Subcutaneous abdominal adipose tissue (tissue), 5 donors: ENCODE results near the gene KLHL21.

Experiments used
- H3K27ac ChIP-seq: one replicate; pipeline ENCODE4 v1.7.0; 2013; ENCODE audit warnings: low read depth, mild to moderate bottlenecking, inconsistent platforms, low read length, moderate library complexity
- H3K27me3 ChIP-seq, 5 donors: one replicate each; pipeline ENCODE4 v1.7.0; 2013; ENCODE audit warnings: low read length in 5 of 5, inconsistent platforms in 1 of 5; ENCODE audit not compliant: control insufficient read depth in 5 of 5, insufficient read depth in 4 of 5
- H3K36me3 ChIP-seq, 5 donors: one replicate each; pipeline ENCODE4 v1.7.0; 2013; ENCODE audit warnings: low read length in 5 of 5; ENCODE audit not compliant: control insufficient read depth in 5 of 5, insufficient read depth in 5 of 5
- H3K4me1 ChIP-seq, 5 donors: one replicate each; pipeline ENCODE4 v1.7.0; 2013; ENCODE audit warnings: low read length in 5 of 5, mild to moderate bottlenecking in 3 of 5, moderate library complexity in 1 of 5; ENCODE audit not compliant: control insufficient read depth in 5 of 5, insufficient read depth in 5 of 5
- H3K4me3 ChIP-seq, 5 donors: one replicate each; pipeline ENCODE4 v1.7.0; 2013; ENCODE audit warnings: low read length in 5 of 5, low read depth in 1 of 5
- H3K9ac ChIP-seq, 5 donors: one replicate each; pipeline ENCODE4 v1.7.0; 2013; ENCODE audit warnings: low read length in 5 of 5, mild to moderate bottlenecking in 4 of 5, moderate library complexity in 3 of 5
- H3K9me3 ChIP-seq, 5 donors: one replicate each; pipeline ENCODE4 v1.7.0; 2013; ENCODE audit warnings: low read length in 5 of 5; ENCODE audit not compliant: control insufficient read depth in 5 of 5
- donor health status: healthy.
- donor health status: healthy.
- donor health status: healthy.
- donor health status: healthy.
- donor health status: healthy.

KLHL21 gene

DNA sequence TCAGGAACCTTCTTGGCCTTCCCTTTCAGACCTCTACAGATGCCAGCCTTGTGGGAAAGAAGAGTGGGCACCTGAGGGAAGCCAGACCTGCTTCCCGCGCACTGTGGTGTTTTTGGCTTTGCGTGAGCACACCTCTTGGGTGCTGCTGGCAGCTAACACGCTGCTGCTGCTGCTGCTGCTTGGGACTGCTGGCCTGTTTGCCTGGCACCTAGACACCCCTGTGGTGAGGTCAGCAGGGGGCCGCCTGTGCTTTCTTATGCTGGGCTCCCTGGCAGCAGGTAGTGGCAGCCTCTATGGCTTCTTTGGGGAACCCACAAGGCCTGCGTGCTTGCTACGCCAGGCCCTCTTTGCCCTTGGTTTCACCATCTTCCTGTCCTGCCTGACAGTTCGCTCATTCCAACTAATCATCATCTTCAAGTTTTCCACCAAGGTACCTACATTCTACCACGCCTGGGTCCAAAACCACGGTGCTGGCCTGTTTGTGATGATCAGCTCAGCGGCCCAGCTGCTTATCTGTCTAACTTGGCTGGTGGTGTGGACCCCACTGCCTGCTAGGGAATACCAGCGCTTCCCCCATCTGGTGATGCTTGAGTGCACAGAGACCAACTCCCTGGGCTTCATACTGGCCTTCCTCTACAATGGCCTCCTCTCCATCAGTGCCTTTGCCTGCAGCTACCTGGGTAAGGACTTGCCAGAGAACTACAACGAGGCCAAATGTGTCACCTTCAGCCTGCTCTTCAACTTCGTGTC is 23.9 kb downstream of the KLHL21 start:
- peaks cover 0 to 5% (median 0%) of the 10 kb centered on the region in 5 donors for H3K27me3 ChIP-seq
- H3K36me3 ChIP-seq: no peaks in the 10 kb centered on the region
- peak overlapping the region in 2 of 5 donors; percentile 84 to 92 for H3K9ac ChIP-seq
- H3K9me3 ChIP-seq: no peaks in the 10 kb centered on the region
- H3K4me3 ChIP-seq: peak overlapping the region in 4 of 5 donors; percentile 35 to 88 (median 82)
- H3K4me1 ChIP-seq: peaks cover 8 to 35% (median 30%) of the 10 kb centered on the region in 5 donors
- peak overlapping the region; percentile 84 for H3K27ac ChIP-seq

DNA sequence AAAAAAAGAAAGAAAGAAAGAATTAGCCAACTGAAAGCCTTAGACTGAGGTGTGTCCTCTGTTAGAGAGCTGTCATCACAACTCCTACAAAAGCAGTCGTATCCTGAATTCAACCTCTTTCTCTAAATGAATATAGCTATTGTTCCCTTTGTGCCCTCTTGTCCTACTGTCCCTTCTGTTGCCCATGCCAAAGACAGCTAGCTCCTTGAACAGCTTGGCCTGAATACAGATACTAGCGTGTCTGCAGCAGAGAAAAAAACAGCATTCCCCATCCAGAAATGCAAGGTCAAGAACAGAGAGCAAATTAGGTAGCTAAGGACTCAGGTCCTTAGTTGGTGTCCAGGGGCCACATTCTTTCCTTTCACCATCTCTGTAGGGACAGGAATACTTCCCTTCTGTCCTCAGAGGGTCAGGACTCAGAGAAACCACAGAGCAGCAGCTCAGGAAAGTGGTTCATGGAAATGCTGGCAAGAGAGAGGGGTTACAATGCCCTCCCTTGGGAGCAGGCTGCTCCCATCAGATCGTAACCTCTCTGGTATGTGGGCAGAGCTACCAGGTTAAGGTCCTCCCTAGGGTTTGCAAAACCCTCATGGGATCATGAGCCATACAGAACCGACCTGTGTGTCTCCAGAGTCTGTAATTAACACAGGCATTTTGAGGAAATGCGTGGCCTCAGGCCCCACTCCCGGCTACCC is 24.7 kb downstream of the KLHL21 start:
- Histone ChIP-seq H3K27me3 (peaks cover 0 to 5% (median 0%) of the 10 kb centered on the region in 5 donors), H3K4me3 (no peak overlapping the region), H3K36me3 (no peaks in the 10 kb centered on the region), H3K9ac (no peak overlapping the region), H3K27ac (no peak overlapping the region), H3K4me1 (peaks cover 8 to 35% (median 30%) of the 10 kb centered on the region in 5 donors), H3K9me3 (no peaks in the 10 kb centered on the region)

DNA sequence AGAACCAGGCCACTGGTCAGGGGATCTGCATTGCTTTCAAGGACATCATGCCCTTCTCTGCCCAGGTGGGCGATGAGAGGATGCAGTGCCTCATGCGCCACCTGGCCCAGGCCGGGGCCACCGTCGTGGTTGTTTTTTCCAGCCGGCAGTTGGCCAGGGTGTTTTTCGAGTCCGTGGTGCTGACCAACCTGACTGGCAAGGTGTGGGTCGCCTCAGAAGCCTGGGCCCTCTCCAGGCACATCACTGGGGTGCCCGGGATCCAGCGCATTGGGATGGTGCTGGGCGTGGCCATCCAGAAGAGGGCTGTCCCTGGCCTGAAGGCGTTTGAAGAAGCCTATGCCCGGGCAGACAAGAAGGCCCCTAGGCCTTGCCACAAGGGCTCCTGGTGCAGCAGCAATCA is 27.9 kb downstream of the KLHL21 start:
- Histone ChIP-seq H3K4me1 (peaks cover 0 to 8% (median 7%) of the 10 kb centered on the region in 5 donors), H3K9me3 (peaks cover 0 to 7% (median 6%) of the 10 kb centered on the region in 5 donors), H3K36me3 (no peaks in the 10 kb centered on the region), H3K4me3 (no peak overlapping the region), H3K27me3 (peaks cover 0 to 5% (median 0%) of the 10 kb centered on the region in 5 donors), H3K27ac (no peak overlapping the region), H3K9ac (no peak overlapping the region)

DNA sequence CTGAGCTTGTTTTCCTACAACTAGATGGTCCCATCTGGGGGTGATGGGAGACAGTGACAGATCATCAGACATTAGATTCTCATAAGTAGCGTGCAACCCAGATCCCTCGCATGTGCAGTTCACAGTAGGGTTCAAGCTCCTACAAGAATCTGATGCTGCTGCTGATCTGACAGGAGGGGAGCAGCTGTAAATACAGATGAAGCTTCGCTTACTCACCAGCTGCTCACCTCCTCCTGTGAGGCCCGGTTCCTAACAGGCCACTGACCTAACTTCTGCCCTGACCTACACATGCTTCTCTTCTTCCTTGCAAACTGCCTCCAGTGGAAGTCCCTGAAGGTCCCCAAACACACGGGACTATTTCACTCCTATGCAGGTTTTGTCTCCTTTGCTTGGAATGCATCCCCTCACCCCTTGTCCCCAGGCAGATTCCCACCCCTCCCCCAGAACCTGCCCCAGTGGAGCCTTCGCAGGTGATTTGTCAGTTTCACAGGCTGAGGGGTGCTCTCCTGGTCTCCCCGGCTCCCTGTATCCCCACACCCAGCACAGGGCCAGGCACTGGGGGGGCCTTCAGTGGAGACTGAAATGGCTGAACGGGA is 28.5 kb downstream of the KLHL21 start:
- no peak overlapping the region for H3K9ac ChIP-seq
- H3K36me3 ChIP-seq: no peaks in the 10 kb centered on the region
- H3K4me3 ChIP-seq: no peak overlapping the region
- H3K4me1 ChIP-seq: peaks cover 0 to 3% (median 1%) of the 10 kb centered on the region in 5 donors
- peaks cover 0 to 7% (median 6%) of the 10 kb centered on the region in 5 donors for H3K9me3 ChIP-seq
- no peak overlapping the region for H3K27ac ChIP-seq
- H3K27me3 ChIP-seq: peaks cover 0 to 5% (median 0%) of the 10 kb centered on the region in 5 donors

DNA sequence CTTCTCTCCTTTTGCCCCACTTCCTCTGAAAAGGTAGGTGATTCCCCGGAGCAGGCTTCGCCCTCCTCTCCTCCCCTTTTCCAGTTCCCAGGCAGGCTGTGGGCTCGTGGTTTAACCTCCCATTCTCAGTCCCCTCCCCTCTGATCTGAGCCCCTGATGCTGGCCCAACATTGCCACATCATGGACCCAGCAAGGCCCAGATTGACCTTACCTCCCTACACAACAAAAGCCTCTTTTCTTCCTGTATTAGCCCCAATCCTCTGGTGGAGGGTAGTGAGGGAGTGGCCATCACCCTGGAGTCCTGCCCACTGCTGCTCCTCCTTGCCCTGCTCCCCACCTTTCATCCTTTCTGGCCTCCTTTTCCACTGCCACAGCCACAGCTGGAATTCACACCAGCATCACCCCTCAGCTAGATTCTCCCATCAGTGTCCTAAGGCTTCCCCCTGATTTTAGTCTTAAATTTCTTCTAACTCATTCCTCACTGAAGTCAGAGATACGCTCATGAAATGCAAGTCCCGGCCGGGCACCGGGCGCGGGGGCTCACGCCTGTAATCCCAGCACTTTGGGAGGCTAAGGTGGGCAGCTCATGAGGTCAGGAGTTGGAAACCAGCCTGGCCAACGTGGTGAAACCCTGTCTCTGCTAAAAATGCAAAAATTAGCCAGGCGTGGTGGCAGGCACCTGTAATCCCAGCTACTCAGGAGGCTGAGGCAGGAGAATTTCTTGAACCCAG is 29.9 kb downstream of the KLHL21 start:
- no peaks in the 10 kb centered on the region for H3K4me1 ChIP-seq
- peaks cover 0 to 7% (median 6%) of the 10 kb centered on the region in 5 donors for H3K9me3 ChIP-seq
- no peaks in the 10 kb centered on the region for H3K36me3 ChIP-seq
- no peak overlapping the region for H3K4me3 ChIP-seq
- peaks cover 0 to 5% (median 0%) of the 10 kb centered on the region in 5 donors for H3K27me3 ChIP-seq
- no peak overlapping the region for H3K27ac ChIP-seq
- H3K9ac ChIP-seq: no peak overlapping the region

DNA sequence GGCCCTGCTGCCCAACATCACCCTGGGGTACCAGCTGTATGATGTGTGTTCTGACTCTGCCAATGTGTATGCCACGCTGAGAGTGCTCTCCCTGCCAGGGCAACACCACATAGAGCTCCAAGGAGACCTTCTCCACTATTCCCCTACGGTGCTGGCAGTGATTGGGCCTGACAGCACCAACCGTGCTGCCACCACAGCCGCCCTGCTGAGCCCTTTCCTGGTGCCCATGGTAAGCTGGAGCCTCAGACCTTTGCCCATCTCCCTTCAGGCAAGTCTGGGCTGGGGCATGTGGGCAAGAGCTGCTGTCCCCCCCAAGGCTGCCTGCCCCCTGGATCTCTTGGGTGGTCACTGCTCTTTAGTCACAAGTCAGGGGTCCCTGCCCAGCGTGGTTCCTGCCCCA is 31.7 kb downstream of the KLHL21 start:
- Histone ChIP-seq H3K27ac (no peak overlapping the region), H3K9ac (no peak overlapping the region), H3K4me3 (no peak overlapping the region), H3K4me1 (no peaks in the 10 kb centered on the region), H3K36me3 (no peaks in the 10 kb centered on the region), H3K27me3 (peaks cover 0 to 5% (median 0%) of the 10 kb centered on the region in 5 donors), H3K9me3 (peaks cover 0 to 7% (median 6%) of the 10 kb centered on the region in 5 donors)

DNA sequence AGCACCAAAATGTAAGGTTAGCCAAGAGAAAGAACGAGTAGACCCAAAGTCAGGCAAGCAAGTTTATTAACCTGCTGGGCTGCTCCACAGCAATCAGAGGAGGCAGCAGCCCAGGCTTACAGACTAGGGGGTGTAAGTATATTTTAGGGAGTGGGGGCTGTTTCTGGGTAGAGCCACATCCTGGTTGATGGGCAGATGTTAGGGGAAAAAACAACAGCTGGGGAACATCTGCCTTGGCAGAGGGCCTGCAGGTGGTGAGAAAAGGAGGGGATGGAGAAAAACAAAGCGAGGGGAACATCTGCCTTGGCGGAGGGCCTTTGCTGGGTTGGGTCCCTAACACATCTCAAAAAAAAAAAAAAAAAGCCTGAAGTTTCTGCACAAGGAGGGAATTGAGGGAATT is 32.6 kb downstream of the KLHL21 start:
- Histone ChIP-seq H3K4me1 (no peaks in the 10 kb centered on the region), H3K9ac (no peak overlapping the region), H3K27me3 (peaks cover 0 to 6% (median 0%) of the 10 kb centered on the region in 5 donors), H3K9me3 (peaks cover 0 to 7% (median 6%) of the 10 kb centered on the region in 5 donors), H3K4me3 (no peak overlapping the region), H3K36me3 (no peaks in the 10 kb centered on the region), H3K27ac (no peak overlapping the region)

DNA sequence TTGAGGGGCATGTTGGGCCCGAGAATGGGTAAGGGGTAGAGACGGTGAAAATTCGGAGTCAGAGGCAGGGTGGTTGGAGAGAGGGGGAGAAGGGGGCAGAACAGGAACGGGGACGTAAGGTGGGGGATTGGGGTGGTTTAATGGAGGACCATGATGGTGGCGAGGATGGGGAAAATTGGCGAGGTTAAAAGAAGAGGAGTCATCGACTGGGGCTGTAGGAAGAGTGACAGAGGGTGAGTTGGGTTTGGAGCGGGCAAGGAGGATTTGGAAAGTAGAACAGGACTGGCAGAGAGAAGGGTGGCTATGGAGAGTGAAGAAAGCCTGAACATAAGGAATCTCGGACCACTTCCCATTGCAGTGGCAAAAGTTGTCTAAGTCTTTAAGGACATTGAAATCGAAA is 33.6 kb downstream of the KLHL21 start:
- H3K27ac ChIP-seq: no peak overlapping the region
- no peaks in the 10 kb centered on the region for H3K36me3 ChIP-seq
- peaks cover 0 to 7% (median 6%) of the 10 kb centered on the region in 5 donors for H3K9me3 ChIP-seq
- H3K4me1 ChIP-seq: no peaks in the 10 kb centered on the region
- H3K4me3 ChIP-seq: no peak overlapping the region
- H3K27me3 ChIP-seq: peaks cover 0 to 4% (median 0%) of the 10 kb centered on the region in 5 donors
- no peak overlapping the region for H3K9ac ChIP-seq

DNA sequence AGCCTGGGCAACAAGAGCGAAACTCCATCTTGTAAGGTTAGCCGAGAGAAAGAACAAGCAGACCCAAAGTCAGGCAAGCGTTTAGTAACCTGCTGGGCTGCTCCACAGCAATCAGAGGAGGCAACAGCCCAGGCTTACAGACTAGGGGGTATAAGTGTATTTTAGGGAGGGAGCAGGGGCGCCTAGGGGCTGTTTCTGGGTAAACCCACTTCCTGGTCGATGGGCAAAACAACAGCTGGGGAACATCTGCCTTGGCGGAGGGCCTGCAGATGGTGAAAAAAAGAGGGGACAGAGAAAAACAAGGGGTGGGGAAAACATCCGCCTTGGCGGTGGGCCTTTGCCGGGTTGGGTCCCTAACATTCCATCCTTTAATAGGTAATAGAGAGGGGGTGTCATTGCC is 42.4 kb downstream of the KLHL21 start:
- Histone ChIP-seq H3K9me3 (no peaks in the 10 kb centered on the region), H3K9ac (no peak overlapping the region), H3K4me3 (no peak overlapping the region), H3K4me1 (peaks cover 0 to 3% (median 2%) of the 10 kb centered on the region in 5 donors), H3K36me3 (no peaks in the 10 kb centered on the region), H3K27me3 (peaks cover 0 to 11% (median 0%) of the 10 kb centered on the region in 5 donors), H3K27ac (no peak overlapping the region)
